H9 (cell line): ENCODE results near the gene CASP8. TPM values are rescaled to one million over a fixed set of nuclear protein-coding genes. Genes with fewer than 3 reads are reported as not detected.

ENCODE experiments used
- DNase-seq: peaks from one replicate; pipeline ENCODE4 v3.0.0-alpha.2; 2017
- H2AFZ ChIP-seq: one replicate; pipeline ENCODE4 v1.6.1; 2013; ENCODE audit warnings: mild to moderate bottlenecking, low read length, control low read depth, moderate library complexity
- H2AK5ac ChIP-seq: 2 replicates; pipeline ENCODE4 v1.6.1; 2013; ENCODE audit warnings: low read length, control low read depth, mixed read lengths; ENCODE audit not compliant: insufficient read length
- H2BK120ac ChIP-seq: one replicate; pipeline ENCODE4 v1.6.1; 2013; ENCODE audit warnings: low read depth, mild to moderate bottlenecking, low read length, control low read depth, inconsistent platforms; ENCODE audit not compliant: poor library complexity, severe bottlenecking
- H2BK12ac ChIP-seq: 2 replicates; pipeline ENCODE4 v1.6.1; 2013; ENCODE audit warnings: low read length, control low read depth, mixed read lengths, low read depth; ENCODE audit not compliant: insufficient read length
- H2BK15ac ChIP-seq: 2 replicates; pipeline ENCODE4 v1.6.1; 2013; ENCODE audit warnings: low read depth, low read length, control low read depth
- H2BK20ac ChIP-seq: one replicate; pipeline ENCODE4 v1.6.1; 2013; ENCODE audit warnings: low read depth, mild to moderate bottlenecking, low read length, control low read depth, inconsistent platforms; ENCODE audit not compliant: poor library complexity, severe bottlenecking
- H2BK5ac ChIP-seq: 2 replicates; pipeline ENCODE4 v1.6.1; 2013; ENCODE audit warnings: low read length, control low read depth, mixed read lengths; ENCODE audit not compliant: insufficient read length
- H3K14ac ChIP-seq: 2 replicates; pipeline ENCODE4 v1.6.1; 2013; ENCODE audit warnings: low read length, control low read depth; ENCODE audit not compliant: insufficient read depth
- H3K18ac ChIP-seq: 2 replicates; pipeline ENCODE4 v1.6.1; 2013; ENCODE audit warnings: low read depth, mild to moderate bottlenecking, mixed read lengths, low read length, control low read depth; ENCODE audit not compliant: insufficient read length
- H3K23ac ChIP-seq: 2 replicates; pipeline ENCODE4 v1.6.1; 2013; ENCODE audit warnings: low read length, control low read depth, mixed read lengths, low read depth; ENCODE audit not compliant: insufficient read length
- H3K23me2 ChIP-seq: 2 replicates; pipeline ENCODE4 v1.6.1; 2013; ENCODE audit warnings: low read depth, mild to moderate bottlenecking, mixed read lengths, low read length, control low read depth; ENCODE audit not compliant: insufficient read length, poor library complexity, severe bottlenecking
- H3K27ac ChIP-seq: 2 replicates; pipeline ENCODE4 v1.5.1; 2013; ENCODE audit warnings: low read length, control low read depth, mixed read lengths, low read depth; ENCODE audit not compliant: insufficient read length
- H3K27me3 ChIP-seq: 2 replicates; pipeline ENCODE4 v1.6.1; 2013; ENCODE audit warnings: low read length, control low read depth, inconsistent platforms; ENCODE audit not compliant: insufficient read depth
- H3K4ac ChIP-seq: 2 replicates; pipeline ENCODE4 v1.6.1; 2013; ENCODE audit warnings: low read depth, mild to moderate bottlenecking, control low read depth, inconsistent platforms, low read length, moderate library complexity
- H3K4me1 ChIP-seq: 2 replicates; pipeline ENCODE4 v1.6.1; 2013; ENCODE audit warnings: low read length, control low read depth, inconsistent platforms; ENCODE audit not compliant: insufficient read depth
- H3K4me2 ChIP-seq: 2 replicates; pipeline ENCODE4 v1.6.1; 2013; ENCODE audit warnings: low read length, control low read depth, mixed read lengths; ENCODE audit not compliant: insufficient read length, insufficient read depth
- H3K56ac ChIP-seq: 2 replicates; pipeline ENCODE4 v1.6.1; 2013; ENCODE audit warnings: low read depth, mild to moderate bottlenecking, mixed read lengths, low read length, control low read depth; ENCODE audit not compliant: insufficient read length
- H3K79me1 ChIP-seq: 2 replicates; pipeline ENCODE4 v1.6.1; 2013; ENCODE audit warnings: low read depth, mild to moderate bottlenecking, moderate library complexity, low read length, control low read depth, inconsistent platforms; ENCODE audit not compliant: insufficient read depth, poor library complexity, severe bottlenecking
- H3K79me2 ChIP-seq: 2 replicates; pipeline ENCODE4 v1.6.1; 2013; ENCODE audit warnings: low read length, control low read depth, inconsistent platforms; ENCODE audit not compliant: insufficient read depth
- H3K9ac ChIP-seq: 2 replicates; pipeline ENCODE4 v1.6.1; 2013; ENCODE audit warnings: low read length, control low read depth, mixed read lengths; ENCODE audit not compliant: insufficient read length; ENCODE audit errors: extremely low read depth
- H3K9me3 ChIP-seq: one replicate; pipeline ENCODE4 v1.6.1; 2013; ENCODE audit warnings: low read depth, low read length, inconsistent platforms; ENCODE audit not compliant: control insufficient read depth
- H3T11ph ChIP-seq: one replicate; pipeline ENCODE4 v1.6.1; 2013; ENCODE audit warnings: mild to moderate bottlenecking, low read length, control low read depth, inconsistent platforms
- H4K20me1 ChIP-seq: one replicate; pipeline ENCODE4 v1.6.1; 2013; ENCODE audit not compliant: control insufficient read depth, insufficient read length, insufficient read depth
- H4K5ac ChIP-seq: 2 replicates; pipeline ENCODE4 v1.6.1; 2013; ENCODE audit warnings: low read depth, mild to moderate bottlenecking, mixed read lengths, low read length, control low read depth; ENCODE audit not compliant: insufficient read length
- H4K8ac ChIP-seq: replicated peaks from 2 replicates; pipeline ENCODE4 v1.6.1; 2013; ENCODE audit warnings: low read length, control low read depth, mixed read lengths, low read depth; ENCODE audit not compliant: insufficient read length
- H4K91ac ChIP-seq: 2 replicates; pipeline ENCODE4 v1.6.1; 2013; ENCODE audit warnings: low read depth, mild to moderate bottlenecking, moderate library complexity, mixed read lengths, low read length, control low read depth; ENCODE audit not compliant: insufficient read length
- H3K27ac Mint-ChIP-seq, 3 experiments: 2 replicates in 2 of 3; 3 replicates in 1 of 3; pipeline ENCODE4 v1.8.0; 2020 to 2021; ENCODE audit warnings: mixed read lengths in 3 of 3, mild to moderate bottlenecking in 1 of 3, moderate library complexity in 1 of 3
- H3K27me3 Mint-ChIP-seq: 2 replicates; pipeline ENCODE4 v1.8.0; 2021; ENCODE audit warnings: low read depth, mild to moderate bottlenecking, moderate library complexity, mixed read lengths
- H3K36me3 Mint-ChIP-seq, 3 experiments: 2 replicates in 2 of 3; 3 replicates in 1 of 3; pipeline ENCODE4 v1.8.0; 2020 to 2021; ENCODE audit warnings: low read depth in 3 of 3, mixed read lengths in 3 of 3; ENCODE audit not compliant: insufficient read depth in 1 of 3
- H3K4me1 Mint-ChIP-seq, 2 experiments: 2 replicates each; pipeline ENCODE4 v1.8.0; 2020; ENCODE audit warnings: mixed read lengths in 2 of 2
- H3K4me3 Mint-ChIP-seq, 2 experiments: 2 replicates in 1 of 2; 3 replicates in 1 of 2; pipeline ENCODE4 v1.8.0; 2020 to 2021; ENCODE audit warnings: mild to moderate bottlenecking in 2 of 2, mixed read lengths in 2 of 2, moderate library complexity in 1 of 2
- H3K9me3 Mint-ChIP-seq, 2 experiments: 2 replicates in 1 of 2; 3 replicates in 1 of 2; pipeline ENCODE4 v1.8.0; 2020; ENCODE audit warnings: mild to moderate bottlenecking in 2 of 2, mixed read lengths in 2 of 2, moderate library complexity in 1 of 2
- CTCF ChIP-seq: fragments of 200-600 bp; sonication (generic); conservative IDR thresholded peaks from 3 replicates; pipeline ENCODE4 v1.8.0; 2021; ENCODE audit warnings: antibody characterized with exemption, mild to moderate bottlenecking
- WGBS: extraction: QIAGEN DNeasy Blood & Tissue Kit; methylation state at CpG from one replicate; pipeline ENCODE4 v1.1.7; 2013; ENCODE audit warnings: missing lambda C conversion rate, low lambda C conversion rate, mixed read lengths; ENCODE audit not compliant: insufficient read length; ENCODE audit errors: extremely low coverage; 5-methylcytosine and 5-hydroxymethylcytosine counted together
- total RNA-seq: library from RNA; stranded (reverse); gene quantifications from 2 replicates; pipeline ENCODE4 v1.2.1, GENCODE V29; 2021

CASP8 gene
- total RNA-seq, 1 experiment from 2014 or later: 10.0 TPM

- Histone ChIP-seq H2AFZ (no peak overlapping the region), H3K56ac (no peak overlapping the region), H2BK5ac (no peak overlapping the region), H2BK15ac (no peak overlapping the region), H3K4me2 (no peak overlapping the region), H3K9me3 (no peaks in the 10 kb centered on the region), H4K5ac (no peak overlapping the region), H2BK120ac (no peak overlapping the region), H3K23ac (no peak overlapping the region), H3K27me3 (no peaks in the 10 kb centered on the region), H3K4ac (no peak overlapping the region), H3K14ac (no peak overlapping the region), H3K18ac (no peak overlapping the region), H3K27ac (no peak overlapping the region), H2AK5ac (no peak overlapping the region), H3K9ac (no peak overlapping the region), H4K20me1 (no peaks in the 10 kb centered on the region), H3T11ph (no peak overlapping the region), H4K8ac (no peak overlapping the region), H3K4me1 (no peaks in the 10 kb centered on the region), H3K23me2 (no peaks in the 10 kb centered on the region), H3K79me2 (no peaks in the 10 kb centered on the region), H4K91ac (no peak overlapping the region), H2BK20ac (no peak overlapping the region), H3K79me1 (no peaks in the 10 kb centered on the region), H2BK12ac (no peak overlapping the region)
- Mint-ChIP-seq H3K36me3 (no peaks in the 10 kb centered on the region; a peak in 1 of 7 replicates), H3K27ac (peak overlapping the region in 1 of 3 experiments; percentile 75; a peak in 3 of 7 replicates), H3K4me1 (0 out of 4 replicates have a peak, but pooled peaks cover 0 to 3% of the 10 kb centered on the region in 2 experiments), H3K4me3 (no peak overlapping the region), H3K9me3 (no peaks in the 10 kb centered on the region), H3K27me3 (no peaks in the 10 kb centered on the region)
- TF ChIP-seq CTCF: no peak
- WGBS: no CpG with 5 or more reads among the region's 9 CpGs
- no peak for DNase-seq
These were observed 13.1 kb downstream of the CASP8 start for GRCh38 chr2:201273330-201273983.
